ENCODE data around the gene PITRM1.

DNA sequence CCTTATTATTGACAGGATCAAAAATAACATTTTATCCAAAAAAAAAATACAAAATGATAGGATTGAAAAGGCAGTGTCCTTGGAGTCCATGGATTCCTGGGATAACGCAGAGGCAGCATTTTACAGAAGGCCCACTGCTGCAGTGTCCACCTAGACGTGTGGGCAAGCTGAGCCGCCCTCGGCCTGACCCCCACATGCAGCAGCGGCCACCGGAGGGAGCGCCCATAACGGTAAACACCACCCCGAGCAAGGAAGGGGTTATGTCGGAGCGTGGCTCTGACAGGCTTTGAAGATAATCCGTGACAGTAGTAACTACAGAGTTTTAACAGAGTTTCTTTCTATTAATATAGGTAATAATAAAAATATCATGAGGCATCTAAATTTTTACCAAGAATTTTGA lies 45.3 kb upstream of the PITRM1 start:
- TF ChIP-seq POLR2AphosphoS5 (IDR thresholded peaks at IDR 0.05) (no peak), POLR2A (IDR thresholded peaks at IDR 0.05) (no peak)
- TF ChIP-seq, protein P1, sequence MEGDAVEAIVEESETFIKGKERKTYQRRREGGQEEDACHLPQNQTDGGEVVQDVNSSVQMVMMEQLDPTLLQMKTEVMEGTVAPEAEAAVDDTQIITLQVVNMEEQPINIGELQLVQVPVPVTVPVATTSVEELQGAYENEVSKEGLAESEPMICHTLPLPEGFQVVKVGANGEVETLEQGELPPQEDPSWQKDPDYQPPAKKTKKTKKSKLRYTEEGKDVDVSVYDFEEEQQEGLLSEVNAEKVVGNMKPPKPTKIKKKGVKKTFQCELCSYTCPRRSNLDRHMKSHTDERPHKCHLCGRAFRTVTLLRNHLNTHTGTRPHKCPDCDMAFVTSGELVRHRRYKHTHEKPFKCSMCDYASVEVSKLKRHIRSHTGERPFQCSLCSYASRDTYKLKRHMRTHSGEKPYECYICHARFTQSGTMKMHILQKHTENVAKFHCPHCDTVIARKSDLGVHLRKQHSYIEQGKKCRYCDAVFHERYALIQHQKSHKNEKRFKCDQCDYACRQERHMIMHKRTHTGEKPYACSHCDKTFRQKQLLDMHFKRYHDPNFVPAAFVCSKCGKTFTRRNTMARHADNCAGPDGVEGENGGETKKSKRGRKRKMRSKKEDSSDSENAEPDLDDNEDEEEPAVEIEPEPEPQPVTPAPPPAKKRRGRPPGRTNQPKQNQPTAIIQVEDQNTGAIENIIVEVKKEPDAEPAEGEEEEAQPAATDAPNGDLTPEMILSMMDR (IDR thresholded peaks at IDR 0.05): no peak
